Keratinocyte (primary cell): Measurements from ENCODE around the gene BDH2.

Experiments used
- CTCF ChIP-seq, 3 experiments: IDR thresholded peaks in 1 of 3; conservative IDR thresholded peaks in 1 of 3; optimal IDR thresholded peaks in 1 of 3; 2 replicates in 2 of 3; 3 replicates in 1 of 3; pipeline versions ENCODE3 to v1.5.1; 2011; ENCODE audit warnings: low read length in 3 of 3, mild to moderate bottlenecking in 3 of 3, moderate library complexity in 2 of 3, control low read depth in 1 of 3, inconsistent platforms in 1 of 3; ENCODE audit not compliant: insufficient read depth in 2 of 3; ENCODE audit errors: extremely low read depth in 1 of 3
- EZH2 ChIP-seq: IDR thresholded peaks from one replicate; pipeline ENCODE4 v1.6.1; 2012; ENCODE audit warnings: inconsistent platforms, mild to moderate bottlenecking, low read length, moderate library complexity

DNA sequence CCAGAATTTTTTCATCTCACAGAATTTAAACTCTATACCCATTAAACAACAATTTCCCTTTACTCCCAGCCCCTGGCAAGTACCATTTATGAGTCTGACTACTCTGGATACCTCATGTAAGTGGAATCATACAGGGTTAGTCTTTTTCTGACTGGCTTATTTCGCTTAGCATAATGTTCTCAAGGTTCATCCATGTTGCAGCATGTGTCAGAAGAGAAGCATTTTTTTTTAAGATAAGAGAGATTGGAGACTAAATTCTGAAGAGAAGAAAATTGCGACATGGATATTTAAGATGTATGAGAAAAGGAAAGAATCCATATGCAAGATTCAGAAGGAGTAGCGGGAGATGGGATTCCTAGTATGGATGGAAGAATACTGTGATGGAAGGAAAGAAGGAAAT, 68.8 kb downstream of the BDH2 start:
- TF ChIP-seq CTCF (optimal IDR thresholded peaks at IDR 0.05 in 1 of 3, IDR thresholded peaks at IDR 0.05 in 1 of 3, conservative IDR thresholded peaks at IDR 0.05 in 1 of 3; ENCODE audit: extremely low read depth in 1 of 3, insufficient read depth in 2 of 3, low read length in 3 of 3), result no peak
- no peak for TF ChIP-seq EZH2
